Liver (tissue), 9 donors: ENCODE results near the gene USP30. TPM values are rescaled to one million over a fixed set of nuclear protein-coding genes. Genes with fewer than 3 reads are reported as not detected.
A peak's percentile ranks its signal among the peaks of the same experiment; 100 is the strongest.

ENCODE experiments used
- DNase-seq: peaks from one replicate; pipeline ENCODE4 v3.0.0-alpha.2; 2017; ENCODE audit warnings: low spot score
- H3K27ac ChIP-seq, 2 donors: one replicate each; pipeline ENCODE4 v1.7.0; 2013; ENCODE audit warnings: inconsistent platforms in 2 of 2, low read length in 2 of 2, control low read depth in 1 of 2, low read depth in 1 of 2, mild to moderate bottlenecking in 1 of 2
- H3K27me3 ChIP-seq, 4 donors: one replicate each; pipeline versions ENCODE4 v1.6.1 to v1.7.0; 2013; ENCODE audit warnings: low read length in 3 of 4, inconsistent platforms in 1 of 4, mild to moderate bottlenecking in 1 of 4, moderate library complexity in 1 of 4; ENCODE audit not compliant: control insufficient read depth in 4 of 4, insufficient read depth in 4 of 4
- H3K36me3 ChIP-seq, 4 donors: one replicate each; pipeline versions ENCODE4 v1.6.1 to v1.7.0; 2013; ENCODE audit warnings: low read length in 3 of 4, mild to moderate bottlenecking in 3 of 4, low read depth in 1 of 4, moderate library complexity in 1 of 4; ENCODE audit not compliant: control insufficient read depth in 4 of 4, insufficient read depth in 3 of 4
- H3K4me1 ChIP-seq, 4 donors: one replicate each; pipeline versions ENCODE4 v1.6.1 to v1.7.0; 2013; ENCODE audit warnings: low read length in 3 of 4, mild to moderate bottlenecking in 3 of 4, moderate library complexity in 1 of 4; ENCODE audit not compliant: control insufficient read depth in 4 of 4, insufficient read depth in 4 of 4
- H3K4me3 ChIP-seq, 3 donors: one replicate each; pipeline versions ENCODE4 v1.6.1 to v1.7.0; 2013; ENCODE audit warnings: low read length in 3 of 3, control low read depth in 1 of 3, low read depth in 1 of 3, mild to moderate bottlenecking in 1 of 3
- H3K9ac ChIP-seq, 2 donors: one replicate each; pipeline ENCODE4 v1.7.0; 2013; ENCODE audit warnings: low read length in 2 of 2, mild to moderate bottlenecking in 2 of 2, moderate library complexity in 2 of 2, control low read depth in 1 of 2, low read depth in 1 of 2
- H3K9me3 ChIP-seq, 4 donors: one replicate each; pipeline versions ENCODE4 v1.6.1 to v1.7.0; 2013; ENCODE audit warnings: low read length in 3 of 4; ENCODE audit not compliant: control insufficient read depth in 4 of 4
- EGR1 ChIP-seq, 2 donors: IDR thresholded peaks; 2 replicates each; pipeline ENCODE4 v1.6.1; 2016 to 2018; ENCODE audit warnings: antibody characterized with exemption in 2 of 2, low read depth in 2 of 2
- FOXA1 ChIP-seq: IDR thresholded peaks from 2 replicates; pipeline ENCODE4 v1.6.1; 2016; ENCODE audit warnings: antibody characterized with exemption
- FOXA2 ChIP-seq: IDR thresholded peaks from 2 replicates; pipeline ENCODE4 v1.6.1; 2016; ENCODE audit warnings: antibody characterized with exemption
- GABPA ChIP-seq, 2 donors: IDR thresholded peaks in 1 of 2; conservative IDR thresholded peaks in 1 of 2; 2 replicates each; pipeline ENCODE4 v1.6.1; 2016; ENCODE audit warnings: antibody characterized with exemption in 2 of 2, mild to moderate bottlenecking in 1 of 2, moderate library complexity in 1 of 2
- HNF4A ChIP-seq, 2 donors: conservative IDR thresholded peaks; 2 replicates each; pipeline ENCODE4 v1.6.1; 2016; ENCODE audit warnings: antibody characterized with exemption in 2 of 2, mild to moderate bottlenecking in 2 of 2
- HNF4G ChIP-seq: IDR thresholded peaks from 2 replicates; pipeline ENCODE4 v1.6.1; 2016; ENCODE audit warnings: antibody characterized with exemption
- JUND ChIP-seq, 2 donors: IDR thresholded peaks; 2 replicates each; pipeline ENCODE4 v1.6.1; 2016; ENCODE audit warnings: antibody characterized with exemption in 2 of 2
- NR2F2 ChIP-seq: IDR thresholded peaks from 2 replicates; pipeline ENCODE4 v1.6.1; 2016; ENCODE audit warnings: antibody characterized with exemption
- RAD21 ChIP-seq, 2 donors: IDR thresholded peaks; 2 replicates each; pipeline ENCODE4 v1.6.1; 2016; ENCODE audit warnings: antibody characterized with exemption in 2 of 2, mild to moderate bottlenecking in 2 of 2
- RXRA ChIP-seq, 2 donors: IDR thresholded peaks; 2 replicates each; pipeline ENCODE4 v1.6.1; 2017 to 2018; ENCODE audit warnings: antibody characterized with exemption in 2 of 2, mild to moderate bottlenecking in 1 of 2
- SP1 ChIP-seq: IDR thresholded peaks from 2 replicates; pipeline ENCODE4 v1.6.1; 2018; ENCODE audit warnings: antibody characterized with exemption, mild to moderate bottlenecking
- TAF1 ChIP-seq: conservative IDR thresholded peaks from 2 replicates; pipeline ENCODE4 v1.6.1; 2016; ENCODE audit warnings: antibody characterized with exemption, mild to moderate bottlenecking
- YY1 ChIP-seq: IDR thresholded peaks from 2 replicates; pipeline ENCODE4 v1.6.1; 2016; ENCODE audit warnings: antibody characterized with exemption, mild to moderate bottlenecking
- WGBS: extraction: QIAGEN DNeasy Blood & Tissue Kit; methylation state at CpG from one replicate; pipeline ENCODE4 v1.1.7; 2013; 5-methylcytosine and 5-hydroxymethylcytosine counted together
- polyA plus RNA-seq, 2 donors: library from polyadenylated mRNA; stranded (reverse) in 1 of 2; unstranded in 1 of 2; fragments of 200-250 nt in 1 of 2; fragments of >200 nt in 1 of 2; fragmentation: Nextera tagmentation in 1 of 2; extraction: Ambion mirVana in 1 of 2; gene quantifications; one replicate each; pipeline versions ENCODE4 v1.2.1 to v1.2.3, GENCODE V29; 2013 to 2015
- total RNA-seq, 2 donors: library from RNA; depleted of rRNA; stranded (reverse); fragments of >200 nt; gene quantifications; one replicate each; pipeline ENCODE4 v1.2.3, GENCODE V29; 2014
- TF ChIP-seq, protein P1 (sequence below): IDR thresholded peaks from 2 replicates; pipeline ENCODE4 v1.6.1; 2016; ENCODE audit warnings: antibody characterized with exemption
- TF ChIP-seq, protein P2 (sequence below): IDR thresholded peaks from 2 replicates; pipeline ENCODE4 v1.6.1; 2016; ENCODE audit warnings: antibody characterized with exemption
- TF ChIP-seq, protein P3 (sequence below): IDR thresholded peaks from 2 replicates; pipeline ENCODE4 v1.6.1; 2016; ENCODE audit warnings: antibody characterized with exemption, mild to moderate bottlenecking
- TF ChIP-seq, protein P4 (sequence below): IDR thresholded peaks from 2 replicates; pipeline ENCODE4 v1.6.1; 2016; ENCODE audit warnings: antibody characterized with exemption
- TF ChIP-seq, protein P5 (sequence below): fragments of 150-350 bp; IDR thresholded peaks from 2 replicates; pipeline ENCODE4 v1.5.1; 2017; ENCODE audit warnings: improper control_type of control experiment, low read depth, low read length; ENCODE audit not compliant: missing input control
- donor health status: healthy.
- donor health status: healthy.
- donor health status: healthy.
- donor health status: healthy.
- donor health status: healthy.

The USP30 gene
- total and polyA plus RNA-seq, 4 donors, result 6.4 to 12.1 (median 9.4) TPM

DNA sequence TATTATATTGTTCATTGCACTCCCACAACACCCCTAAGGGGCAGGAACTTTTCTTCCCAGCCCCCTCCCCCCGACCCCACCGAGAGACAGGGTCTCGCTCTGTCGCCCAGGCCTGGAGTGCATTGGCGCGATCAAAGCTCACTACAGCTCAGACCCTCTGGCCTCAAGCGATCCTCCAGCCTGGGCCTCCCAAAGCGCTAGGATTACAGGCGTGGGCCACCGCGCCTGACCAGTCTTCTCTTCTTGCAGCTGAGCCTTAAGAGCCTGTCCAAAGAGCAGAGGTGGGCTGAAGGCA is 44.7 kb downstream of the USP30 start (continued):
- TF ChIP-seq, protein P1, sequence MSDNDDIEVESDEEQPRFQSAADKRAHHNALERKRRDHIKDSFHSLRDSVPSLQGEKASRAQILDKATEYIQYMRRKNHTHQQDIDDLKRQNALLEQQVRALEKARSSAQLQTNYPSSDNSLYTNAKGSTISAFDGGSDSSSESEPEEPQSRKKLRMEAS, result no peak
- TF ChIP-seq GABPA (IDR thresholded peaks at IDR 0.05 in 1 of 2, conservative IDR thresholded peaks at IDR 0.05 in 1 of 2), result no peak

DNA sequence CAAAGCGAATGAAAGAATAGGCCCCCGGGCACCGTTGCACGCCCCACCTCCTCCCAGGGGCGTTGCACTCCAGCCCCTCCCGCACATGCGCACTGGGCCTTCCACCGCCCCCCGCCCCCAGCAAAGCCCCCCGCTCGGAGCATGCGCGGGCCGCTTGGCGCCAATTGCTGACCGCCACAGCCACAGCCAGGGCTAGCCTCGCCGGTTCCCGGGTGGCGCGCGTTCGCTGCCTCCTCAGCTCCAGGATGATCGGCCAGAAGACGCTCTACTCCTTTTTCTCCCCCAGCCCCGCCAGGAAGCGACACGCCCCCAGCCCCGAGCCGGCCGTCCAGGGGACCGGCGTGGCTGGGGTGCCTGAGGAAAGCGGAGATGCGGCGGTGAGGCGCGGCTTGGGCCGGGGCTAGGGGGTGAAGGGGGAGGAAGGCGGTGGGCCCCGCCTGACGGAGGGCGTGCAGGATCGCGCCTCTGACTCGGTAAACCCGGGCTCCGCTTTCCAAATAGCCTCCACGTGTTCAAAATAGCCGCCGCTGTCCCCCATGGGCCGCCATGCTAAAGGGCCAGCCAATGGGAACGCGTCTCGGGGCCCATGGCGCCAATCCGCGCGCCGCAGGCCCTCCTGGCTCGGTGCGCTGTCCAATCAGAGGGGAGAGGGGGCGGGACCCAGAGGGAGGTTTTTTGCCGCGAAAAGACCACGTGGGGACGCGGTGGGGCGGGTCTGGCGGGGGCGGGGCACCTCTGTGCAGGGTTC is 45.2 kb downstream of the USP30 start, which contains the start of gene UNG:
TSS of gene UNG (plus strand) at position 163 of the 748 bp plus-strand sequence. CDS start at position 246, 83 bp downstream.
- Histone ChIP-seq H3K9ac (peak within 1 kb of the TSS; percentile 63 to 83), H3K4me3 (peak within 1 kb of the TSS; percentile 74 to 89 (median 85)), H3K36me3 (peaks cover 0 to 4% (median 2%) of the 10 kb centered on the region in 4 donors), H3K27me3 (no peaks in the 10 kb centered on the region), H3K27ac (peak within 1 kb of the TSS; percentile 73 to 75), H3K9me3 (no peaks in the 10 kb centered on the region), H3K4me1 (peaks cover 5 to 34% (median 21%) of the 10 kb centered on the region in 4 donors)
- TF ChIP-seq, protein P2, sequence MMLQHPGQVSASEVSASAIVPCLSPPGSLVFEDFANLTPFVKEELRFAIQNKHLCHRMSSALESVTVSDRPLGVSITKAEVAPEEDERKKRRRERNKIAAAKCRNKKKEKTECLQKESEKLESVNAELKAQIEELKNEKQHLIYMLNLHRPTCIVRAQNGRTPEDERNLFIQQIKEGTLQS, result no peak
- no peak for TF ChIP-seq JUND (IDR thresholded peaks at IDR 0.05)
- TF ChIP-seq, protein P1, result peak; percentile 60
- peak; percentile 96 for TF ChIP-seq SP1
- no peak for TF ChIP-seq TAF1
- TF ChIP-seq, protein P3, sequence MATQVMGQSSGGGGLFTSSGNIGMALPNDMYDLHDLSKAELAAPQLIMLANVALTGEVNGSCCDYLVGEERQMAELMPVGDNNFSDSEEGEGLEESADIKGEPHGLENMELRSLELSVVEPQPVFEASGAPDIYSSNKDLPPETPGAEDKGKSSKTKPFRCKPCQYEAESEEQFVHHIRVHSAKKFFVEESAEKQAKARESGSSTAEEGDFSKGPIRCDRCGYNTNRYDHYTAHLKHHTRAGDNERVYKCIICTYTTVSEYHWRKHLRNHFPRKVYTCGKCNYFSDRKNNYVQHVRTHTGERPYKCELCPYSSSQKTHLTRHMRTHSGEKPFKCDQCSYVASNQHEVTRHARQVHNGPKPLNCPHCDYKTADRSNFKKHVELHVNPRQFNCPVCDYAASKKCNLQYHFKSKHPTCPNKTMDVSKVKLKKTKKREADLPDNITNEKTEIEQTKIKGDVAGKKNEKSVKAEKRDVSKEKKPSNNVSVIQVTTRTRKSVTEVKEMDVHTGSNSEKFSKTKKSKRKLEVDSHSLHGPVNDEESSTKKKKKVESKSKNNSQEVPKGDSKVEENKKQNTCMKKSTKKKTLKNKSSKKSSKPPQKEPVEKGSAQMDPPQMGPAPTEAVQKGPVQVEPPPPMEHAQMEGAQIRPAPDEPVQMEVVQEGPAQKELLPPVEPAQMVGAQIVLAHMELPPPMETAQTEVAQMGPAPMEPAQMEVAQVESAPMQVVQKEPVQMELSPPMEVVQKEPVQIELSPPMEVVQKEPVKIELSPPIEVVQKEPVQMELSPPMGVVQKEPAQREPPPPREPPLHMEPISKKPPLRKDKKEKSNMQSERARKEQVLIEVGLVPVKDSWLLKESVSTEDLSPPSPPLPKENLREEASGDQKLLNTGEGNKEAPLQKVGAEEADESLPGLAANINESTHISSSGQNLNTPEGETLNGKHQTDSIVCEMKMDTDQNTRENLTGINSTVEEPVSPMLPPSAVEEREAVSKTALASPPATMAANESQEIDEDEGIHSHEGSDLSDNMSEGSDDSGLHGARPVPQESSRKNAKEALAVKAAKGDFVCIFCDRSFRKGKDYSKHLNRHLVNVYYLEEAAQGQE, result no peak
- TF ChIP-seq FOXA1, result no peak
- TF ChIP-seq YY1, result peak; percentile 87
- no peak for TF ChIP-seq GABPA (IDR thresholded peaks at IDR 0.05 in 1 of 2, conservative IDR thresholded peaks at IDR 0.05 in 1 of 2)
- TF ChIP-seq, protein P4, sequence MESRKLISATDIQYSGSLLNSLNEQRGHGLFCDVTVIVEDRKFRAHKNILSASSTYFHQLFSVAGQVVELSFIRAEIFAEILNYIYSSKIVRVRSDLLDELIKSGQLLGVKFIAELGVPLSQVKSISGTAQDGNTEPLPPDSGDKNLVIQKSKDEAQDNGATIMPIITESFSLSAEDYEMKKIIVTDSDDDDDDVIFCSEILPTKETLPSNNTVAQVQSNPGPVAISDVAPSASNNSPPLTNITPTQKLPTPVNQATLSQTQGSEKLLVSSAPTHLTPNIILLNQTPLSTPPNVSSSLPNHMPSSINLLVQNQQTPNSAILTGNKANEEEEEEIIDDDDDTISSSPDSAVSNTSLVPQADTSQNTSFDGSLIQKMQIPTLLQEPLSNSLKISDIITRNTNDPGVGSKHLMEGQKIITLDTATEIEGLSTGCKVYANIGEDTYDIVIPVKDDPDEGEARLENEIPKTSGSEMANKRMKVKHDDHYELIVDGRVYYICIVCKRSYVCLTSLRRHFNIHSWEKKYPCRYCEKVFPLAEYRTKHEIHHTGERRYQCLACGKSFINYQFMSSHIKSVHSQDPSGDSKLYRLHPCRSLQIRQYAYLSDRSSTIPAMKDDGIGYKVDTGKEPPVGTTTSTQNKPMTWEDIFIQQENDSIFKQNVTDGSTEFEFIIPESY, result no peak
- TF ChIP-seq RAD21 (IDR thresholded peaks at IDR 0.05), result no peak
- no peak for TF ChIP-seq FOXA2
- TF ChIP-seq HNF4A (conservative IDR thresholded peaks at IDR 0.05), result no peak
- TF ChIP-seq, protein P5, sequence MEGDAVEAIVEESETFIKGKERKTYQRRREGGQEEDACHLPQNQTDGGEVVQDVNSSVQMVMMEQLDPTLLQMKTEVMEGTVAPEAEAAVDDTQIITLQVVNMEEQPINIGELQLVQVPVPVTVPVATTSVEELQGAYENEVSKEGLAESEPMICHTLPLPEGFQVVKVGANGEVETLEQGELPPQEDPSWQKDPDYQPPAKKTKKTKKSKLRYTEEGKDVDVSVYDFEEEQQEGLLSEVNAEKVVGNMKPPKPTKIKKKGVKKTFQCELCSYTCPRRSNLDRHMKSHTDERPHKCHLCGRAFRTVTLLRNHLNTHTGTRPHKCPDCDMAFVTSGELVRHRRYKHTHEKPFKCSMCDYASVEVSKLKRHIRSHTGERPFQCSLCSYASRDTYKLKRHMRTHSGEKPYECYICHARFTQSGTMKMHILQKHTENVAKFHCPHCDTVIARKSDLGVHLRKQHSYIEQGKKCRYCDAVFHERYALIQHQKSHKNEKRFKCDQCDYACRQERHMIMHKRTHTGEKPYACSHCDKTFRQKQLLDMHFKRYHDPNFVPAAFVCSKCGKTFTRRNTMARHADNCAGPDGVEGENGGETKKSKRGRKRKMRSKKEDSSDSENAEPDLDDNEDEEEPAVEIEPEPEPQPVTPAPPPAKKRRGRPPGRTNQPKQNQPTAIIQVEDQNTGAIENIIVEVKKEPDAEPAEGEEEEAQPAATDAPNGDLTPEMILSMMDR, result no peak
- TF ChIP-seq RXRA (IDR thresholded peaks at IDR 0.05), result no peak
- TF ChIP-seq NR2F2, result no peak
- TF ChIP-seq HNF4G, result no peak
- no peak for TF ChIP-seq EGR1 (IDR thresholded peaks at IDR 0.05; ENCODE audit: low read depth in 2 of 2)
- DNase-seq, result peak; percentile 97
- 1% methylated on average over 71 of the region's 71 CpGs for WGBS
